GM04503 (cell line): ENCODE results near the gene RHD.
"Not testable (repeated sequence)": the region's sequence is repeated elsewhere in the genome, so short reads cannot be mapped to it uniquely, and the experiment has no call there.

Experiments used
- DNase-seq: peaks from one replicate; pipeline ENCODE4 v3.0.0-alpha.2; 2012; ENCODE audit warnings: low read depth

RHD gene

DNA sequence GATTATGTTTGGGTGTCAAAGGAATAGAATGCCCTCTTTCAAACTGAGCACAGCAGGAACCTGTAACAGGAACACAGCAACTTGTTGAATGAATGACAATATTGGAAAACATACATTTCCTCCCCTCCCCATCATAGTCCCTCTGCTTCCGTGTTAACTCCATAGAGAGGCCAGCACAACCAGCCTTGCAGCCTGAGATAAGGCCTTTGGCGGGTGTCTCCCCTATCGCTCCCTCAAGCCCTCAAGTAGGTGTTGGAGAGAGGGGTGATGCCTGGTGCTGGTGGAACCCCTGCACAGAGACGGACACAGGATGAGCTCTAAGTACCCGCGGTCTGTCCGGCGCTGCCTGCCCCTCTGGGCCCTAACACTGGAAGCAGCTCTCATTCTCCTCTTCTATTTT lies at the start of gene RHD:
RHD (plus strand) TSS at position 272 of the 400 bp plus-strand sequence; CDS start at position 311, 39 bp downstream.
- DNase-seq: not testable (repeated sequence)

DNA sequence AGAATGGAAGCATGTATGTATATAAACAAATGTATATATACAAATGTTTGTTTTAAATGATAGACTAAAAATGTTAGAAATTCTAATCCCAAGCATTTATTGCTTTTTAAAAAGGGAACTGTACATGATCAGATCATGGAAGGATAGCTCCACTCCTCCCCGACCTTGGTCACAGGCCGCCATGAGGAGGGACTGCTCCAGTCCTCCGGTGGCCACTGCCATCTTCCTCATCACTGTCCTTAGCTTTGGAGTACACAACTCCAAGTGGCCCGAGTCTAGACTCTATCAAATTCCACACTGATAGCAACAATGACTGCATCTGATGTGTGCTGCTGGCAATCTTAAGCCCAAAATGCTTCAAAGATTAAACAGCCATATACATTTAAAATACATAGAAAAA lies 49.7 kb upstream of the RHD start:
- no peak for DNase-seq

DNA sequence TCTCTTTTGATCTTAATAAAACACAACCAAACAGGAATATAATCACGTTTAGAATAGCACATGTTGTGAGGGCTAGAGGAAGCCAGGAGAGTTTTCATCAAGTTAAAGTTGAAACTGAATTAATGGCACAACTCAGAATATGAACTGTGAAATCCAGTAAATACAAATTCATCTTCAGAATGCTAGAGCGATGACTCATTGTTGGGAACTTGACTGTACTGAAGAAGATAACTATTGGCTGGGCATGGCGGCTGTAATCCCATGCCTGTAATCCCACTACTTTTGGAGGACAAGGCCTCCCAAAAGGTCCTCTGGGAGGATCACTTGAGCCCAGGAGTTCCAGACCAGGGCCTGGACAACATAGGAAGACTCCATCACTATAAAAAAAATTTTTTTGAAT lies 48.8 kb upstream of the RHD start:
- DNase-seq: no peak

DNA sequence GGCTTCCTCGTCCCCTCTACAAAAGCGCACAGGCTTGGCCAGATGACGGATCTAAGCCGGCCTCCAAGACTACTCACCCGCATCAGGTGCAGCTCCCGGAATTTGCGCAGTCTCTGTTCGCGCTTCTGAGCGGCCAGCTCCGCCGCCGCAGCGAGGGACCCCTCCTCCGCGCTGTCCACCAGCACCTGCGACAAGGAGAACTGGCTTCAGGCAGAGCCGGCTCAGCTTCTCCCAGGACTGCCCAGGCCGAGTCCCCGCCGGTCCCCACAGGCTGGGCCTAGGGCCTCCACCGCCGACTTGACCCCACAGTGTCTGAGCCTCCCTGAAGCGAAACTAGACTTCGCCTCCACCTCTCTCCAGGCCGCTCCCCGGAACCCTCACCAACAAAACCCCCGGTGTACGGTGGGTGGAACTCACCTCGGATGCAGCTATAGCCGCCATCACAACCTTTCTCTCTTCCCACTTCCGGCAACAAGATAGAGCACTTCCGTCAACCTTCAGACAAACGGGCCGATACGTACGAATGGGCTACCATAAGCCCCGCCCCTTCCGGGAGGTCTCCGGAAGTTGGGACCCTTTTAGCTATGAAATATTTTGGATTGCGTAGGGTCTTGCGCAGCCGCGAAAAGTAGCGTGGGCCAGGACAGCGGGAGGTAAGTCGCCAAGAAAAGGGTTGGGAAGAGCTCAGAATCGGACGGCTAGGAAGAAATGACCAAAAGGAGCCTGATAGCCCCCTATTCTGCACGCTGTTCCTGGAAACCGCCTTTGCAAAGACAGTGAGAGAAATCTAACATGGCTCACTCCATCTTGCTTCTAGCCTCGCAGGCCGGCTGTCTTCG lies 40.1 kb upstream of the RHD start, which contains the start of gene SYF2:
SYF2 (minus strand) TSS at position 476 of the 839 bp plus-strand sequence; CDS start at position 441, 35 bp downstream.
- DNase-seq: peak; percentile 70

DNA sequence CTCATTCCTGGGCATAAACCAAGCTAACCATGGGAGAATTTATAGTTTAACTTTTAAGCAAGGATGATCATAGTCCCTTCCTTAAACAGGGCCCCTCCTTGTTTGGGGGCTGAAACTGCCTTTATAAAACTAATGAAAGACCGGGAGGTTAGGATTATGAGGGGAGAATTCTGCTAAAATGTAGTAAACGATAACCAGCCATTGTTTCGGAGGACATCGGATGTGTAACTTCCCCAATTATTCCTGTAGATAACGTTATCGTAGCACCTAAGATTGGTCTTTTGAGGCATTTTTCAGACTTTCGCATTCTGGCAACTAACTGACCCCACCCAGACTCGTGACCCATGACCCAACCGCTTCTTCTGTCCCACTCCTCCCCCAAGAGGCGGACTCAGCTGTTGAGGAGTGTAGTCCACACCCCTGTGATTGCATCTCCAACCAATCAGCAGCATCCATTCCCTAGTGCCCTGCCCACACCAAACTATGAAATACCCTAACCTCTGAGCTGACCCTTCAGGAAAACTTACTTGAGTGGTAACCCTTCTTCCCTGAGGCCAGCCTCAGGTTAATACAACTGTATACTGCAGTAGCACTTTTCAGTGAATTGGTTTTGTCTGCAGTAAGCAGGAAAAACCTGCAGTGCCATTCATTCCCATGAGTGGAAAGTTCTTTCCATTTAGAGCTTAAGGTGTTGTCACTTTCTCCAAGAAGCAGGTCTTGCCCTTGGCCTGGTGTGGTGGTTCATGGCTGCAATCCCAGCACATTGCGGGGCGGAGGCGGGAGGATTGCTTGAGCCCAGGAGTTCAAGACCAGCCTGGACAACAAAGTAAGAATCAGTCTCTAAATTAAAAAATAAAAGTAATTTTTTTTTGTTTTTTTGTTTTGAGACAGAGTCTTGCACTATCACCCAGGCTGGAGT lies 39.2 kb upstream of the RHD start:
- peak; percentile 69 for DNase-seq

DNA sequence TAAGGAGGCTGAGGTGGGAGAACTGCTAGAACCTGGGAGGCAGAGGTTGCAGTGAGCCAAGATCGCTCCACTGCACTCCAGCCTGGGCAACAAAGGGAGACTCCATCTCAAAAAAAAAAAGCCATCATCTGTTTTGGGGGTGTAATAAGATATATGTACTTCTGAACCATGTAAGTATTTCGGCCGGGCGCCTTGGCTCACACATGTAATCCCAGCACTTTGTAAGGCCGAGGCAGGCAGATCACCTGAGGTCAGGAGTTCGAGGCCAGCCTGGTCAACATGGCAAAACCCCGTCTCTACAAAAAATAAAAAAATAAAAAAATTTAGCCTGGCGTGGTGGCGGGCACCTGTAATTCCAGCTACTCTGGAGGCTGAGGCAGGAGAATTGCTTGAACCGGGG lies 36.9 kb upstream of the RHD start:
- DNase-seq: not testable (repeated sequence)

DNA sequence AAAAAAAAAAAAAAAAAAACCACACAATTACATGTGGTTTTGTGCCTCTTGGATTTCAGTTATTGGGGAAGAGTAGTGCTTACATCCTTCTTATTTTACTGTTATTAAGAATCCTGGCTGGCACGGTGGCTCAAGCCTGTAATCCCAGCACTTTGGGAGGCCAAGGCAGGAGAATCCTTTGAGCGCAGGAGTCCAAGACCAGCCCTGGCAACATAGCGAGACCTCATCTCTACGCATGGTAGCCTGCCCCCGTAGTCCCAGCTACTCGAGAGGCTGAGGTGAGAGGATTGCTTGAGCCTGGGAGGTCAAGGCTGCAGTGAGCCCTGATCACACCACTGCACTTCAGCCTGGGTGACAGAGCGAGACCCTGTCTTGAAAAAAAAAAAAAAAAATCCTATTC lies 36.0 kb upstream of the RHD start:
- not testable (repeated sequence) for DNase-seq

DNA sequence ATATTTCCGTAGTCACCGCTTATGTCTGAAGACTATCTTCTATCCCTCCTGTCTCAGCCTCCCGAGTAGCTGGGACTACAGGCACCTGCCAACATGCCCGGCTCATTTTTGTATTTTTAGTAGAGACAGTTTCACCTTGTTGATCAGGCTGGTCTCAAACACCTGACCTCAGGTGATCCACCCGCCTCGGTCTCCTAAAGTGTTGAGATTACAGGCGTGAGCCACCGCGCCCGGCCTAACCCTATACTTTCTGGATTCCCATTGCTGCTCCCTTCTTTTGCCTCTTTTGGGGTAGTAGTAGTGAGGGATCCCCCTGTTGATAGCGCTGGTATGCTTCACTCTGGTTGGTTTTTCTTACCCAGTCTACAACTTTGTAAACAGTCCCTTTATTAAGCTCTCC lies 34.3 kb upstream of the RHD start:
- DNase-seq: no peak

DNA sequence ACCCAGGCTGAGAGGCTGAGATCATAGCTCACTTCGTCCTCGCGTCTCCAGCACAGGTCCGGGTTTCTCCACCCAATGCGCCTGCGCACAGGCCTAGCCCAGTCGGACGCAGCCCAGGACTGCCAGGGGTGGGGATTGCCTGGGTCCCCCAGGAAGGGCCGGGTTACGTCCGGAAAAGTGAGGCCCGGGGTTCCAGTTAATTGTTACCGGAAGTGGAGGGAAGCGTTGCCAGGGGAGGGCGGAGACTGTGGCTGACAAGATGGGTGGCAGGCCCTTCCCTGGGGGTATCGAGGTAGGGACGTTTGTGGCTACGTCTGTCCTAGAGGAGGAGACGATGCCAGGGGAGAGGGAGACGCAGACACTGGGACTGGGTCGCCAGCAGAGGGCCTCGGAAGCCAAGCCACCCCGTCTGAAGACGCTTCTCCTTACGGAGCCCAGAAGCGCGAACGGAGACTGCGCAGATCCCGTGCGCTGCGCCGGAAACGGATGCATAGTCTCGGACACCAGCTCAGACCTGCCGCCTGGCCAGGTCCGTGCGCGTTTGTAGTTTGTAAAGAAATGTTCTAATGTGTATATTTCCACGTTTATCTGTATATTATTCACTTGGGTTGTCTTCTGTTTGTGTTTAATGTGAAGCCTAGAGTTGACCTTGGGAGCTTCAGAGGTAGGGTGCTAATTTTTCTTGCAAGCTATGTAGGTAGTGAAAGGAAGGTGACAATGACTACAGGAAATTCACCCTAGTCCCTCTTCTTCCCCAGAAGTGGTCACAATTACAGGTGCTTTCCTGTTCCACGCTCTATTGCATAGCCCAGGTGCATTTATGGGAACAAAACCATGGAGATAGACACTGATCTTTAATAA lies 32.4 kb upstream of the RHD start:
- DNase-seq: peak; percentile 57

DNA sequence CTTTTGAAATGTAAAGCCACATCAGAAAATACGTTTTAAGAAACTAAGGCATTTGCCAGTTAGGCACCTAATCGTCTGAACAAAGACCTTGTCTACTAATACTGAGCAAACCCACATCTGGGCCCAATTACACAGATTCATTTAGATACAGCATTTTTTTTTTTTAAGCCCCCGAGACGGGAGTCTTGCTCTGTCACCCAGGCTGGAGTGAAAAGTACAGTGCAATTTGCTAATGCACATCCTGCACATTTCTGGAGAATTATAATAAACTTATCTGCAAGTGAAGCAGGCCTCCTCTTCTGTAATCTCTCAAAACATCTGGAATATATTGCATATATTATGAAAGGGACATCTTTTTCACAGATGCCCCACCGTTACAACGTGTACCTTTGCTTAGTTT lies 28.4 kb upstream of the RHD start:
- DNase-seq: no peak

DNA sequence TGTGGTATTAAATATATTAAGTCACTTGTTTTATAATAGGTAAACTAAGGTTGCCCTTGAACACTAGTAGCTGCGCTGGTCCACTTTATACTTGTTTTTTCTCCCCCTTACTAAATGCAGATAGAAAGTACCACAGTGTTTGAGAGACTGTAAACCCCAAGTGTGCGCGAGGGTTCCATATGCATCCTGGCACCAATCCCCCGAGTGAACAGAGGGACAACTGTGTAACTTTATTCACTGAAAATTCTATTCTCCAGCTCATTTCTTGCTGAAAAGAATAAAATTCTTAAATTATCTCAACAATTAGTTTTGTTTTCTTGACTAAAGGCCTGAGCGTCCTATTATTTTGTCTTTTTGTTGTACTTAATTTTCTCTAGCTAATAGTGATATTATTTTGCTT lies 26.9 kb upstream of the RHD start:
- DNase-seq: no peak

DNA sequence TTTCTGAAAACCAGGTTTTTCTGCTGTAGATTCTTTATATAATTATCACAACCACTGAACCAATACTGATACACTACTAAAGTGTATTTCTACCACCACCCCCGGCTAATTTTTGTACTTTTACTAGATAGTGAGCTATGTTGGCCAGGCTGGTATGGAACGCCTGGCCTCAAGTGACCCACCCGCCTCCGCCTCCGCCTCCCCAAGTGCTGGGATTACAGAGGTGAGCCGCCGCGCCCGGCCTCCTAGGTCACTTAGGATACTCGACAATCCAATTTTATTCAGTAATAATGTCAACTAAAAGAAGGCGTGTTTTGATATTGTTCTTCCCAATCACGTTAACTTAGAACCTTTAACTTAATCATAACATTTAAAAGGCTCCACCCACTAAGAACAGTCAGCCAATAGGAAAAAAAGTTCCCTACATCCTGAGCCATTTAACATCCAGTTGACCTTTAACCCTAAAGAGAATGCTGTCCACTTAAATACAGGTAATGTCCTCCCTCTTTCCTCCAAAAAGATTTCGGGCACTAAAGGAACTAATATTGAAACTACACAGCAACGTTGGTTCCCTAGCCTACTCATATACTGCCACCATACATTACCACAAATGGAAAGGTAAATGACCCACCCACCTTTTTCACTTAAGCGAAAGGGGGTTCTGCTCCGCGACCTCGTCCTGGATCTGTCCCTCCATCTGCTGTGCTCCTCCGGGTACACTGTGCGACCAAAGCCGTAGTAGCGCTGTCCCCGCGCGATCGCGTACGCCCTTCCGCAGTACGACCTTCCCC lies 26.3 kb upstream of the RHD start:
- DNase-seq: no peak

DNA sequence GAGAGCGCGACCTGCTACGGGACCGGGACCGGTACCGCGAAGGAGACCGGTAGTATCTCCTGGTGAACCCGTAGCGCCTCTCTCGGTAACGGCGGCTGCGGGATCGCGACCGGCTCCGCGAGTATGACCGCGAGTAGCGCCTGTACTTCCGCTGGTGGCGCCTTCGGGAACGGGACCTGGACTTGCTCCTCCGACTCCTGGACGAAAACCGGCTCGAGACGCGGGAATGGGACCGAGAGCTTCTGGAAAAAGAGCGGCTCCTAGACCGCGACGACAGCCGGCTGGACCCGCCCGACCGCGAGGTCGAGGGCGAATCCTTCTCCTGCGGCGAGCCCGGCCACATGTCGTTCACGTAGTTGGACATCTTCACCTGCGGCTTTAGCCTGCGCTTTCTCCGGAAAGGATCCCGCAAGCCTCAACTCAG lies 25.7 kb upstream of the RHD start:
- DNase-seq: no peak

DNA sequence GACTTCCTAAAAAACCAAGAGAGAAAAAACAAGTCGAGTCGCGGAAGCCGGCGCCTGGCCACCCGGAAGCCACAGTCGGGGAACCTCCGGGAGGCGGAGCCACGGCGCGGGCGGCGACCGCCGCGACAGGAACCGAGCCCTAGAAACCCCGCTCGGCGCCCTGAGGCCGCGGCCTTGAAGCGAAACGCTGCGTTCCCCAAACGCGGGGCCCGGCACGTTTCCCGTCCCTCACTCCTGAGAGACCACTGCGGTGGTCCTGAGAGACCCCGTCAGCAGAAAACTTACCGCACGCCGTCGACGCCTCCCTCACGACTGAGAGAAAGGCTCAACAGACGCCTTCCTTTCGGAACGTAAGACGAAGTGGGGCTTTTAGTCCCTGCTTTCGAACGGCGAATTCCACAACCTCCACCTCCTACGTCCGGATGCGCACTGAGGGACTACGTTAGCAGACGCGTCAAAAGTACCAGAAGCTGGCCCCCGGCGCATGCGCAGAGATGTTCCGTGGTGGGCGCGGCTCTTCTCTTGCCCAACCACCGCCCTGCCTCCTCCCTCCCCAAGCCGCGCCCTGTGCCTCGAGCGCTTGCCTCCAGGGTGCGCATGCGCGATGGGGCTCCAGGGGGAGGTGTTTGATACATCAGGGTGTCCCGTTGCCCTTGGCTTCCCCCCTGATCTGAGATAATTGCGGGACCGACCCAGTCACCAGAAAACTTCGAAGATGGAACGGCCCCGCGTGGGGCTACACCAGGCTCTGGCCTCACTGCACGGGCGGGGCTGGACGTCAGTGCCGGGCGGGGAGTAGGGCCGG lies 25.1 kb upstream of the RHD start, which contains the start of gene RSRP1:
RSRP1 (minus strand) TSS at position 431 of the 805 bp plus-strand sequence. CDS start 491 bp downstream, outside the sequence.
- peak; percentile 93 for DNase-seq

DNA sequence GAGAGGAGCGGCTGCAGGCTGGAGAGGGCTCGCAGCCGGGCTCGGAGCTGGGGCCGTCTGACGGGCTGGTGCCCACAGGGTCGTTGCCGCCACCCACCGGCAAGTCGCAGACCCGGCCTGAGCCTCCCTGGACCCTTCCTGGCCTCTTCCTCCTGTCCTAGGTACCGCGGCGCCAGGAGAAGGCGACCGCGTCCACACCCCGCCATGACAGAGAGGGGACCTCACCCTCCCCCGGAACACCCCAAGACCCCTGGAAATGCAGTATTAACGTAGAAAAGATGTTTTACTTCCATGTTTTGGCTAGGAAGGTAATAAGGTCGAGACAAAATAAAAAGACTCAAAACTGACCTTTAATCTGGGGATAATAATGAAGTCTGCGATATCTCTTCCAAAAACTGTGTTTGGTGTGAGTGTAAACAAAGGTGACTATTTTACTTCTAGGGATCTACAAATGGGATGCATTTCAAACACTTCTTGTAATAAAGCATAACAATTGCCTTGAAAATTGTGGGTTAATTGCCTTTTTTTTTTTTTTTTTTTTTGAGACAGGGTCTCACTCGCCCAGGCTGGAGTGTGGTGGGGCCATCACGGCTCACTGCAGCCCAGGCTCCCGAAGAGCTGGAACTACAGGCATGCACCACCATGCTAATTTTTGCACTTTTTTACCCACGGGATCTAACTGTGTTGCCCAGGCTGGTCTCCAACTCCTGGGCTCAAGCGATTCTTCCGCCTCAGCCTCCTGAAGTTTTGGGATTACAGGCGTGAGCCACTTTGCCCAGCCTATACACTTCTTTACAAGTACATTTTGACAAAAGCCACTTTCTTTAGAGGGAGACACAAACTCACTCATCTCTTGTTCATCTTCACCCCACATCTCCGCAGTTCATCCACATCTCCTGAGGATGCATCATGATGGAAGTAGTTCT lies 24.2 kb upstream of the RHD start:
- DNase-seq: no peak

DNA sequence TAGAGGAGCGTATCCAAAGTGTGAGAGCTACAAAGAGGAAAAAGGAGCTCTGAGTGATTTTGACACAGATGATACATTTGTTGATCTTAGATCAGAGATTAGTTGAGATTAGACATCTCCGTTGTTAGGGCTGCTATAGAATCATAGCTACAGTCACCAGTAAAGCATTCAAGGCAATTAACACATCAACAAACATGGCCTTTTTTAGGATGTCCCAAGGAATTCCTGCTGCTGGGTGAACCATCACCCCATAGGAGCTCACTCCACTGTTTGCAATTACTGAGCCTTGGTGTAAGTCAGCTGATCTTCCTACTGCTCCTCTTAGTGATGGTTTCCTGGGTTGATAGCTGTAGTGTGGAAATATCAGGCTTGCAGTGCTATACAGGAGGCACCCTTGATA lies 18.4 kb upstream of the RHD start:
- DNase-seq: peak; percentile 92

DNA sequence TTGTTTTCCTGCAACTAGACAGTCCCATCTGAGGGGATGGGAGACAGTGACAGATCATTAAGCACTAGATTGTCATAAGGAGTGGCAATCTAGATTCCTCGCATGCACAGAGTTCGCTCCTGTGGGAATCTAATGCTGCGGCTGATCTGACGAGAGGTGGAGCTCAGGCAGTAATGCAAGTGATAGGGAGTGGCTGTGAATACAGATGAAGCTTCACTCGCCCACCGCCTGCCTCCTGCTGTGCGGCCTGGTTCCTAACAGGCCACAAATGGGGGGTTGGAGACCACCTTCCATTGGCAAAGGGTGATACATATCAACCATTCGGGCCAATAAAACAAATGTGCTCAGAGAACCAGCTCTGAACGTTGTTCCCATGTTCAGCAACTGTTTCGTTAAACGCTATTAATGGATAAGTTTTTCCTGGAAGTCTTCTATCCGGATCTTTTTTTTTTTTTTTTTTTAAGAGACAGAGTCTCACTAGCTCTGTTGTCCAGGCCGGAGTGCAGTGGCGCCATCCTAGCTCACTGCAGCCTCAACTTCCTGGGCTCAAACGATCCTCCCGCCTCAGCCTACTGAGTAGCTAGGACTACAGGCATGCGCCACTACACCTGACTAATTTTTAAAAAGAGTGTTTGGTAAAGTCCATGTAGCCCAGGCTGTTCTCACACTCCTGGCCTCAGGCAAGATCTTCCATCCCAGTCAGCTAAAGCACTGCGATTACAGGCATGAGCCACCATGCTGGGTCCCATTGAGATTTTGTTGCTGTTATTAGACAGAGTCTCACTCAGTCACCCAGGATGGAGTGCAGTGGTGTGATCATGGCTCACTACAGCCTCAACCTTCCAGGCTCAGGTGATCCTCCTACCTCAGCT lies 16.4 kb upstream of the RHD start:
- no peak for DNase-seq

DNA sequence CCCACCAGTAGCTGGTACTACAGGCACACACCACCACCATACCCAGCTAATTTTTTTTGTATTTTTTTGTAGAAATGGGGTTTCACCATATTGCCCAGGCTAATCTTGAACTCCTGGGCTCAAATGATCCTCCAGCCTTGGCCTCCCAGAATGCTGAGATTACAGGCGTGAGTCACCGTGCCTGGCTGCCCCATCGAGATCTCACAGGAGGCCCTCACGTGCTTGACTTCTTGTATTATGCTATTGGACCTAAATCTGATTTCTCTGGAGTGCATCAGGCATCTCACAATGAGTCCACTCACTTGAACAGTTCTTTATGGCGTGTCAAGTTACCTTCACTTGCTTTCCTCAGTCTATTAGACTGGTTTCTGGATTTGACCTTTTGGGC lies 15.7 kb upstream of the RHD start:
- DNase-seq: no peak
